ENCODE measurements around the gene ARHGAP26. TPM values are rescaled to one million over a fixed set of nuclear protein-coding genes. Genes with fewer than 3 reads are reported as not detected.

ARHGAP26 gene
- total and polyA plus RNA-seq, 4 donors = 5.4 to 52.3 (median 30.4) TPM

- H3K36me3 ChIP-seq (ENCODE audit: control insufficient read depth in 4 of 4, insufficient read depth in 4 of 4, low read length in 4 of 4) = peaks cover 0 to 5% (median under 1%) of the 10 kb centered on the region in 4 donors
- ATAC-seq (ENCODE audit: insufficient read depth, low FRiP score) (no peak), DNase-seq (no peak)
- H3K4me3 ChIP-seq = no peak overlapping the region
- no peak overlapping the region for H3K9ac ChIP-seq (ENCODE audit: insufficient read depth in 1 of 2, low read length in 2 of 2)
- H3K4me1 ChIP-seq (ENCODE audit: control insufficient read depth in 5 of 5, insufficient read depth in 5 of 5, low read length in 5 of 5) = peaks cover 0 to 28% (median 12%) of the 10 kb centered on the region in 5 donors
- peaks cover 0 to 6% (median 0%) of the 10 kb centered on the region in 4 donors for H3K9me3 ChIP-seq (ENCODE audit: control insufficient read depth in 4 of 4, insufficient read depth in 3 of 4, low read length in 3 of 4)
- H3K27me3 ChIP-seq (ENCODE audit: control insufficient read depth in 3 of 3, insufficient read depth in 3 of 3, low read length in 2 of 3) = no peaks in the 10 kb centered on the region
- no peak overlapping the region for H3K27ac ChIP-seq (ENCODE audit: low read depth in 1 of 2, low read length in 1 of 2)
- TF ChIP-seq CTCF (IDR thresholded peaks at IDR 0.05; ENCODE audit: control extremely low read depth, extremely low read depth) = no peak
Observed at GRCh38 chr5:143197260-143197656, 427.1 kb downstream of the ARHGAP26 start.

GRCh38 chr5:143198332-143198731 is 428.2 kb downstream of the ARHGAP26 start:
- 86 to 93% methylated on average over 4 of the region's 4 CpGs for WGBS, 2 donors
- Histone ChIP-seq H3K9me3 (ENCODE audit: control insufficient read depth in 4 of 4, insufficient read depth in 3 of 4, low read length in 3 of 4) (peaks cover 0 to 6% (median 0%) of the 10 kb centered on the region in 4 donors), H3K27me3 (ENCODE audit: control insufficient read depth in 3 of 3, insufficient read depth in 3 of 3, low read length in 2 of 3) (no peaks in the 10 kb centered on the region), H3K9ac (ENCODE audit: insufficient read depth in 1 of 2, low read length in 2 of 2) (no peak overlapping the region), H3K4me1 (ENCODE audit: control insufficient read depth in 5 of 5, insufficient read depth in 5 of 5, low read length in 5 of 5) (peaks cover 0 to 28% (median 12%) of the 10 kb centered on the region in 5 donors), H3K4me3 (no peak overlapping the region), H3K36me3 (ENCODE audit: control insufficient read depth in 4 of 4, insufficient read depth in 4 of 4, low read length in 4 of 4) (peaks cover 0 to 5% (median under 1%) of the 10 kb centered on the region in 4 donors), H3K27ac (ENCODE audit: low read depth in 1 of 2, low read length in 1 of 2) (no peak overlapping the region)
- no peak for TF ChIP-seq CTCF (IDR thresholded peaks at IDR 0.05; ENCODE audit: control extremely low read depth, extremely low read depth)
- ATAC-seq (ENCODE audit: insufficient read depth, low FRiP score) = no peak
- no peak for DNase-seq

- peaks cover 0 to 6% (median 0%) of the 10 kb centered on the region in 4 donors for H3K9me3 ChIP-seq (ENCODE audit: control insufficient read depth in 4 of 4, insufficient read depth in 3 of 4, low read length in 3 of 4)
- no peak overlapping the region for H3K9ac ChIP-seq (ENCODE audit: insufficient read depth in 1 of 2, low read length in 2 of 2)
- no peaks in the 10 kb centered on the region for H3K27me3 ChIP-seq (ENCODE audit: control insufficient read depth in 3 of 3, insufficient read depth in 3 of 3, low read length in 2 of 3)
- H3K4me3 ChIP-seq = no peak overlapping the region
- H3K4me1 ChIP-seq (ENCODE audit: control insufficient read depth in 5 of 5, insufficient read depth in 5 of 5, low read length in 5 of 5) = peaks cover 0 to 28% (median 12%) of the 10 kb centered on the region in 5 donors
- DNase-seq (no peak), ATAC-seq (ENCODE audit: insufficient read depth, low FRiP score) (no peak)
- 99 to 100% methylated on average over 1 of the region's 1 CpG for WGBS, 2 donors
- peaks cover 0 to 5% (median under 1%) of the 10 kb centered on the region in 4 donors for H3K36me3 ChIP-seq (ENCODE audit: control insufficient read depth in 4 of 4, insufficient read depth in 4 of 4, low read length in 4 of 4)
- no peak overlapping the region for H3K27ac ChIP-seq (ENCODE audit: low read depth in 1 of 2, low read length in 1 of 2)
- TF ChIP-seq CTCF (IDR thresholded peaks at IDR 0.05; ENCODE audit: control extremely low read depth, extremely low read depth) = no peak
Observed at GRCh38 chr5:143199161-143199560, 429.0 kb downstream of the ARHGAP26 start.

GRCh38 chr5:143199843-143200242 is 429.7 kb downstream of the ARHGAP26 start:
- WGBS, 2 donors = 61 to 75% methylated on average over 2 of the region's 2 CpGs
- DNase-seq (no peak), ATAC-seq (ENCODE audit: insufficient read depth, low FRiP score) (no peak)
- Histone ChIP-seq H3K9me3 (ENCODE audit: control insufficient read depth in 4 of 4, insufficient read depth in 3 of 4, low read length in 3 of 4) (peaks cover 0 to 6% (median 0%) of the 10 kb centered on the region in 4 donors), H3K4me1 (ENCODE audit: control insufficient read depth in 5 of 5, insufficient read depth in 5 of 5, low read length in 5 of 5) (peaks cover 0 to 27% (median 12%) of the 10 kb centered on the region in 5 donors), H3K27ac (ENCODE audit: low read depth in 1 of 2, low read length in 1 of 2) (no peak overlapping the region), H3K4me3 (no peak overlapping the region), H3K36me3 (ENCODE audit: control insufficient read depth in 4 of 4, insufficient read depth in 4 of 4, low read length in 4 of 4) (peaks cover 0 to 5% (median under 1%) of the 10 kb centered on the region in 4 donors), H3K27me3 (ENCODE audit: control insufficient read depth in 3 of 3, insufficient read depth in 3 of 3, low read length in 2 of 3) (no peaks in the 10 kb centered on the region), H3K9ac (ENCODE audit: insufficient read depth in 1 of 2, low read length in 2 of 2) (no peak overlapping the region)
- no peak for TF ChIP-seq CTCF (IDR thresholded peaks at IDR 0.05; ENCODE audit: control extremely low read depth, extremely low read depth)

Measured in lung (tissue), 12 donors.